Measurements from ENCODE around the gene PKN1. TPM values are rescaled to one million over a fixed set of nuclear protein-coding genes. Genes with fewer than 3 reads are reported as not detected.

The PKN1 gene
- total RNA-seq, 1 donor from 2014 or later, result 68.3 TPM

DNA sequence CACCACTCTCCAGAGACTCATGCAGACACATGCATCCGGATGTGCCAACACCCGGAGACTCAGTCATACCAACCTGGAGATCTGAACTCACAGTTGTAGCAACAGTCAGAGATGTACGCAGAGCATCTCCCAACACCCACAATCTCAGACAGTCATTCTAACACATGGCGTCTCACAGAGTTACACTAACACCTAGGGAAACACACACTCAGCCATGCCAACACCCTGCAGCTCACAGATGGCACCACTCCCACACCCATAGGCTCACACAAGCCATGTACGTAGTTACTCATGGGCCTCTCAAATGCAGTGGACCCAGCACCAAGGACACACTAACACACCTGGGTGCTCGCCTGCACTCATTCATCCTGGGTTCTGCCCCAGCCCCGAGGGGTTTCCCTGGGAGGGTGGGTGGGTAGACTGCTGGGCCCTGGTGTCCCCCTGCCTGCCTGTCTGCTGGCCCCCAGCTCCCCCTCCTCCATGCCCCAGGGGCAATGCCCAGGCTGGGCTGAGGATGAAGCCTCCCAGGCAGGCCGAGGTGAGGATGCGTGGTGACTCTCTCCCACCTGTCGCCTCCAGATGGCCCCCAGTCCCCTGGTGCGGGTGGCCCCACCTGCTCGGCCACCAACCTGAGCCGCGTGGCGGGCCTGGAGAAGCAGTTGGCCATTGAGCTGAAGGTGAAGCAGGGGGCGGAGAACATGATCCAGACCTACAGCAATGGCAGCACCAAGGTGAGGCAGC, 10.0 kb downstream of the PKN1 start:
- Histone ChIP-seq H3K27ac (ENCODE audit: low read depth, low read length) (no peak overlapping the region), H3K4me2 (ENCODE audit: low read length) (no peak overlapping the region), H4K20me1 (ENCODE audit: insufficient read depth, low read length) (peaks cover 15% of the 10 kb centered on the region), H3K9ac (ENCODE audit: low read length) (no peak overlapping the region), H3K4me3 (ENCODE audit: insufficient read depth, low read depth, low read length) (no peak overlapping the region), H3K27me3 (ENCODE audit: insufficient read depth, low read length) (no peaks in the 10 kb centered on the region), H3K79me2 (ENCODE audit: insufficient read depth, low read length) (peaks cover 17% of the 10 kb centered on the region), H2AFZ (ENCODE audit: low read depth, low read length) (no peak overlapping the region), H3K4me1 (ENCODE audit: insufficient read depth, low read length) (no peaks in the 10 kb centered on the region), H3K9me3 (ENCODE audit: insufficient read depth, low read depth, low read length) (no peaks in the 10 kb centered on the region), H3K36me3 (ENCODE audit: insufficient read depth, low read length) (peaks cover 9% of the 10 kb centered on the region)
- H3K4me3 Mint-ChIP-seq (ENCODE audit: unreplicated experiment), result no peak overlapping the region
- TF ChIP-seq, protein P1, sequence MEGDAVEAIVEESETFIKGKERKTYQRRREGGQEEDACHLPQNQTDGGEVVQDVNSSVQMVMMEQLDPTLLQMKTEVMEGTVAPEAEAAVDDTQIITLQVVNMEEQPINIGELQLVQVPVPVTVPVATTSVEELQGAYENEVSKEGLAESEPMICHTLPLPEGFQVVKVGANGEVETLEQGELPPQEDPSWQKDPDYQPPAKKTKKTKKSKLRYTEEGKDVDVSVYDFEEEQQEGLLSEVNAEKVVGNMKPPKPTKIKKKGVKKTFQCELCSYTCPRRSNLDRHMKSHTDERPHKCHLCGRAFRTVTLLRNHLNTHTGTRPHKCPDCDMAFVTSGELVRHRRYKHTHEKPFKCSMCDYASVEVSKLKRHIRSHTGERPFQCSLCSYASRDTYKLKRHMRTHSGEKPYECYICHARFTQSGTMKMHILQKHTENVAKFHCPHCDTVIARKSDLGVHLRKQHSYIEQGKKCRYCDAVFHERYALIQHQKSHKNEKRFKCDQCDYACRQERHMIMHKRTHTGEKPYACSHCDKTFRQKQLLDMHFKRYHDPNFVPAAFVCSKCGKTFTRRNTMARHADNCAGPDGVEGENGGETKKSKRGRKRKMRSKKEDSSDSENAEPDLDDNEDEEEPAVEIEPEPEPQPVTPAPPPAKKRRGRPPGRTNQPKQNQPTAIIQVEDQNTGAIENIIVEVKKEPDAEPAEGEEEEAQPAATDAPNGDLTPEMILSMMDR (IDR thresholded peaks at IDR 0.05; ENCODE audit: insufficient read depth, low read depth, low read length), result no peak
- TF ChIP-seq EZH2 (IDR thresholded peaks at IDR 0.05; ENCODE audit: insufficient read depth, low read length), result no peak
- peaks cover 21% of the 10 kb centered on the region for H3K36me3 Mint-ChIP-seq (ENCODE audit: low read depth, unreplicated experiment)
- no peak overlapping the region for H3K27ac Mint-ChIP-seq (ENCODE audit: unreplicated experiment)
- DNase-seq (ENCODE audit: low read depth), result no peak
- no peaks in the 10 kb centered on the region for H3K27me3 Mint-ChIP-seq (ENCODE audit: low read depth, unreplicated experiment)
- no peaks in the 10 kb centered on the region for H3K4me1 Mint-ChIP-seq (ENCODE audit: low read depth, unreplicated experiment)
- H3K9me3 Mint-ChIP-seq (ENCODE audit: unreplicated experiment), result no peaks in the 10 kb centered on the region
- no peak for FAIRE-seq

GRCh38 chr19:14443632-14444216, 10.6 kb downstream of the PKN1 start:
- Mint-ChIP-seq H3K4me1 (ENCODE audit: low read depth, unreplicated experiment) (no peaks in the 10 kb centered on the region), H3K36me3 (ENCODE audit: low read depth, unreplicated experiment) (peaks cover 24% of the 10 kb centered on the region), H3K27ac (ENCODE audit: unreplicated experiment) (no peak overlapping the region), H3K4me3 (ENCODE audit: unreplicated experiment) (no peak overlapping the region), H3K27me3 (ENCODE audit: low read depth, unreplicated experiment) (no peaks in the 10 kb centered on the region), H3K9me3 (ENCODE audit: unreplicated experiment) (no peaks in the 10 kb centered on the region)
- Histone ChIP-seq H4K20me1 (ENCODE audit: insufficient read depth, low read length) (peaks cover 15% of the 10 kb centered on the region), H3K4me2 (ENCODE audit: low read length) (no peak overlapping the region), H3K4me3 (ENCODE audit: insufficient read depth, low read depth, low read length) (no peak overlapping the region), H3K9ac (ENCODE audit: low read length) (no peak overlapping the region), H3K9me3 (ENCODE audit: insufficient read depth, low read depth, low read length) (no peaks in the 10 kb centered on the region), H3K36me3 (ENCODE audit: insufficient read depth, low read length) (peaks cover 9% of the 10 kb centered on the region), H3K27me3 (ENCODE audit: insufficient read depth, low read length) (no peaks in the 10 kb centered on the region), H3K27ac (ENCODE audit: low read depth, low read length) (no peak overlapping the region), H3K79me2 (ENCODE audit: insufficient read depth, low read length) (peaks cover 17% of the 10 kb centered on the region), H2AFZ (ENCODE audit: low read depth, low read length) (no peak overlapping the region), H3K4me1 (ENCODE audit: insufficient read depth, low read length) (no peaks in the 10 kb centered on the region)
- FAIRE-seq (no peak), DNase-seq (ENCODE audit: low read depth) (no peak)
- TF ChIP-seq EZH2 (IDR thresholded peaks at IDR 0.05; ENCODE audit: insufficient read depth, low read length), result no peak
- TF ChIP-seq, protein P1 (IDR thresholded peaks at IDR 0.05; ENCODE audit: insufficient read depth, low read depth, low read length), result no peak
